IgD-negative memory B cell (primary cell): ENCODE measurements around the gene TP53TG3D. TPM values are rescaled to one million over a fixed set of nuclear protein-coding genes. Genes with fewer than 3 reads are reported as not detected.
"Not testable (repeated sequence)": the region's sequence is repeated elsewhere in the genome, so short reads cannot be mapped to it uniquely, and the experiment has no call there.

Experiments used
- H3K27ac Mint-ChIP-seq, 3 donors: one replicate each; pipeline ENCODE4 v1.8.0; 2020 to 2022; ENCODE audit warnings: mild to moderate bottlenecking in 3 of 3, mixed read lengths in 3 of 3, moderate library complexity in 1 of 3
- H3K27me3 Mint-ChIP-seq: one replicate; pipeline ENCODE4 v1.8.0; 2021; ENCODE audit warnings: mixed read lengths
- H3K36me3 Mint-ChIP-seq: one replicate; pipeline ENCODE4 v1.8.0; 2020; ENCODE audit warnings: mild to moderate bottlenecking, mixed read lengths
- H3K4me1 Mint-ChIP-seq, 3 donors: one replicate each; pipeline ENCODE4 v1.8.0; 2020 to 2022; ENCODE audit warnings: mixed read lengths in 3 of 3, mild to moderate bottlenecking in 1 of 3
- H3K4me3 Mint-ChIP-seq, 4 donors: one replicate each; pipeline ENCODE4 v1.8.0; 2020 to 2022; ENCODE audit warnings: mild to moderate bottlenecking in 4 of 4, mixed read lengths in 4 of 4, moderate library complexity in 3 of 4
- H3K9me3 Mint-ChIP-seq, 3 donors: one replicate each; pipeline ENCODE4 v1.8.0; 2020 to 2021; ENCODE audit warnings: mixed read lengths in 3 of 3, mild to moderate bottlenecking in 1 of 3
- polyA plus RNA-seq: library from polyadenylated mRNA; unstranded; fragments of 300-500 nt; fragmentation: Illumina TruSeq; gene quantifications from one replicate; pipeline ENCODE4 v1.2.3, GENCODE V29; 2021

The TP53TG3D gene, protein sequence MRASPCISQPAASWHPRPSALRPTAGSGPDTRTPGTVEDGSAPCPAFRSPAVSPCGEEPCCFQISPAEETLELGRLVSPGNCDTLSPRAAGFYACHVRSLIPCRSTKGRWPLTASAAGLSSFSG
- not detected for polyA plus RNA-seq

DNA sequence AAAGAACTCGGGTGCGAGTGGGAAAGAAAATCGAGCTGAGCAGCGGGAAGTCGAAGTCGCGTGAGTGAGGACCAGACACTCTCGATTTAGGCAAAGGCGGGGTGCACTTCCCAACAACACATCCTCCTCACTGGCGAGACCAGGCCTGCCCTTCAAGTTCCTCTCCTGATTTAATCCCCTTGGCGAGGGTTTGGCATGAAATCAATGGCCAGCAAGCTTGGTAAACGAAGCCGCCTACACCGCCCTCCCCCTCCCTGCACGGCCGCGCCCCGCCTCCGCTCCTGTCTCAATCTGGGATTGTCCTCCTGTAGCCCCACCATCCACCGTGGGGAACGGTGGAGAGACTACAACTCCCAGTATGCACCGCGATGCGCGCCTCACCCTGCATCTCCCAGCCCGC is at the start of gene TP53TG3D:
Gene TP53TG3D, plus strand, starts transcription at position 301 of the 400 bp plus-strand sequence. Its CDS starts 68 bp downstream, at position 369.
- not testable (repeated sequence) for H3K4me3 Mint-ChIP-seq, H3K27ac Mint-ChIP-seq, H3K4me1 Mint-ChIP-seq, H3K27me3 Mint-ChIP-seq, H3K36me3 Mint-ChIP-seq, H3K9me3 Mint-ChIP-seq

DNA sequence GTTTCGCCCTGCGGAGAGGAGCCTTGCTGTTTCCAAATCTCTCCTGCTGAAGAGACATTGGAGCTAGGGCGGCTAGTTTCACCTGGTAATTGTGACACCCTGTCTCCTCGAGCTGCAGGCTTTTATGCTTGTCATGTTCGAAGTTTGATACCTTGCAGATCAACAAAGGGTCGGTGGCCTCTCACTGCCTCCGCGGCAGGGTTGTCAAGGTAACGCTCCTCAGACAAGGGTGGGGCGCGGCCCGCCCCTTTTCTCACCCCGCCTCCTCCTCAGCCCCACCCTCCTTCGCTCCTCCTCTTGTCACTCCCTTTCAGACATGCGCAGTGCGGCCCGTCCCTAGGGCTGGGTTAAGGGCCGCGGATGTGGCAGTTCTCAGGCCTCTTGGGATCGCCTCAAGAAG is 421 bp downstream of the TP53TG3D start:
- H3K36me3 Mint-ChIP-seq, H3K27ac Mint-ChIP-seq, H3K9me3 Mint-ChIP-seq, H3K4me3 Mint-ChIP-seq, H3K27me3 Mint-ChIP-seq, H3K4me1 Mint-ChIP-seq: not testable (repeated sequence)

DNA sequence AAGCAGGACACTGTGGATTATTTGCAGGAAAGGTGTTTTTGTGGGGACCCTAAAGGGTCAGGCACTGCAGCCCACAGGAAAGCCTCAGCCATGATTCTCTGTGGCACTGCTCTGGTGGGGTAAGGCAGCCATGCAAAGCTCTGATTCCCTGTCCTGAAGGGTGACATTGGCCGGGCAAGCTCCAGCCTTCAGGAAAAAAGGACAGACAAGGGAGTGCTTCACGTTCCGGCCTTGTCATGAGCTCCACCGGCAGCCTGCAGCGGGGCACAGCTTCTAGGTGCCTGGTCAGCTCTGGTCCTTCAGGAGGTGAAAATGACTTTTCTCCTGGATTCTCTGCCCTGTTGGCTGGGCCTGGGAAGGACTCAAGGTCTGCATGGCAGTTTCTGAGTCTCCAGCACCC is 8.4 kb downstream of the TP53TG3D start:
- H3K4me1 Mint-ChIP-seq: not testable (repeated sequence)

DNA sequence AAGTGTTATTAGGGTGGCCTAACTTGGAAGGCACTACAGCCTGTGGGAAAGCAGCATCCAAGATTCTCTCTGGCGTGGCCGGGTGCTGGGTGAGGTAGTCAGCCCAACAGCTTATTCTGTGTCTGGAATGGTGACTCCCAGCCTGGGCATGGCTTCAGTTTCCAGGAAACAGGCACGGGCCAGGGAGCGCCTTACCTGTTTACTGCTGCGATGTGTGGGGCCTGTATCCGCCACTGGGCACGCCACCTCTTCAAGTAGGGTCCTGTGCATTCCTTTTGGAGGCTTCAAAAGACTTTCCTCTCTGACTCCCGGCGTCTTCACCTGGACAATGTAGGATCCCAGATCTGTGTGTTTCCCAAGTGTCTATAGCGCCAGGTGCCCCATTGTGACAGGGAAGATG is 10.5 kb downstream of the TP53TG3D start:
- H3K4me3 Mint-ChIP-seq, H3K36me3 Mint-ChIP-seq, H3K4me1 Mint-ChIP-seq, H3K9me3 Mint-ChIP-seq, H3K27me3 Mint-ChIP-seq, H3K27ac Mint-ChIP-seq: not testable (repeated sequence)

More for the DNA sequence above, 8.4 kb downstream of the TP53TG3D start:
- H3K36me3 Mint-ChIP-seq, H3K27ac Mint-ChIP-seq, H3K9me3 Mint-ChIP-seq, H3K27me3 Mint-ChIP-seq, H3K4me3 Mint-ChIP-seq: not testable (repeated sequence)

DNA sequence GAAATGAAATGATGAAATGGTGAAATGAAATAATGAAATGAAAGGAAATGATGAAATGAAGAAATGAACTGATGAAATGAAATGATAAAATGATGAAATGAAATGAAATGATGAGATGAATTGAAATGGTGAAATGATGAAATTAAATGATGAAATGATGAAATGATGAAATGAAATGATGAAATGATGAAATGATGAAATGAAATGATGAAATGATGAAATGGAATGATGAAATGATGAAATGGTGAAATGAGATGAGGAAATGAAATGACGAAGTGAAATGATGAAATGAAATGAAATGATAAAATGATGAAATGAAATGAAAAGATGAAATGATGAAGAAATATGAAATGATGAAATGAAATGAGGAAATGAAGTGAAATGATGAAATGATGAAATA is 28.8 kb downstream of the TP53TG3D start:
- not testable (repeated sequence) for H3K36me3 Mint-ChIP-seq, H3K4me1 Mint-ChIP-seq, H3K9me3 Mint-ChIP-seq, H3K4me3 Mint-ChIP-seq, H3K27ac Mint-ChIP-seq, H3K27me3 Mint-ChIP-seq

DNA sequence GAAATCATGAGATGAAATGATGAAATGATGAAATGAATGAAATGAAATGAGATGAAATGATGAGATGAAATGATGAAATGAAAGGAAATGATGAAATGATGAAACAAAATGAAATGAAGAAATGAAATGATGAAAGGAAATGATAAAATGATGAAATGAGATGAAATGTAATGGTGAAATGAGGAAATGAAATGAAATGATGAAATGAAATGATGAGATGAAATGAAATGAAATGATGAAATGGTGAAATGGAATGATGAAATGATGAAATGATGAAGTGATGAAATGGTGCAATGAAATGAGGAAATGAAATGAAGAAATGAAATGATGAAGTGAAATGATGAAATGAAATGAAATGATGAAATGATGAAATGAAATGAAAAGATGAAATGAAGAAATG is 29.9 kb downstream of the TP53TG3D start:
- not testable (repeated sequence) for H3K36me3 Mint-ChIP-seq, H3K27me3 Mint-ChIP-seq, H3K4me3 Mint-ChIP-seq, H3K4me1 Mint-ChIP-seq, H3K27ac Mint-ChIP-seq, H3K9me3 Mint-ChIP-seq

DNA sequence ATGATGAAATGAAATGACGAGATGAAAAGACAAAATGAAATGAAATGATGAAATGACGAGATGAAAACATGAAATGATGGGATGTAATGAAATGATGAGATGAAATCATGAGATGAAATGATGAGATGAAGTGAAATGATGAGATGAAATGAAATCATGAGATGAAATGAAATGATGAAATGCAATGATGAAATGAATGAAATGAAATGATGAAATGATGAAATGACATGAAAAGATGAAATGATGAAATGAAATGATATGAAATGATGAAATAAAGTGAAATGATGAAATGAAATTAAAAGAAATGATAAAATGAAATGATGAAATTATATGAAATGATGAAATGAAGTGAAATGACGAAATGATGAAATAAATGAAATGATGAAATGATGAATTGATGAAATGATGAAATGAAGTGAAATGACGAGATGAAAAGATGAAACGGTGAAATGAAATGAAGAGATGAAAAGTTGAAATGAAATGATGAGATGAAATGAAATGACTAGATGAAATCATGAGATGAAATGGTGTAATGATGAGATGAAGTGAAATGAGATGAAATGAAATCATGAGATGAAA is 30.9 kb downstream of the TP53TG3D start:
- H3K36me3 Mint-ChIP-seq, H3K4me3 Mint-ChIP-seq, H3K9me3 Mint-ChIP-seq, H3K27ac Mint-ChIP-seq, H3K27me3 Mint-ChIP-seq, H3K4me1 Mint-ChIP-seq: not testable (repeated sequence)

DNA sequence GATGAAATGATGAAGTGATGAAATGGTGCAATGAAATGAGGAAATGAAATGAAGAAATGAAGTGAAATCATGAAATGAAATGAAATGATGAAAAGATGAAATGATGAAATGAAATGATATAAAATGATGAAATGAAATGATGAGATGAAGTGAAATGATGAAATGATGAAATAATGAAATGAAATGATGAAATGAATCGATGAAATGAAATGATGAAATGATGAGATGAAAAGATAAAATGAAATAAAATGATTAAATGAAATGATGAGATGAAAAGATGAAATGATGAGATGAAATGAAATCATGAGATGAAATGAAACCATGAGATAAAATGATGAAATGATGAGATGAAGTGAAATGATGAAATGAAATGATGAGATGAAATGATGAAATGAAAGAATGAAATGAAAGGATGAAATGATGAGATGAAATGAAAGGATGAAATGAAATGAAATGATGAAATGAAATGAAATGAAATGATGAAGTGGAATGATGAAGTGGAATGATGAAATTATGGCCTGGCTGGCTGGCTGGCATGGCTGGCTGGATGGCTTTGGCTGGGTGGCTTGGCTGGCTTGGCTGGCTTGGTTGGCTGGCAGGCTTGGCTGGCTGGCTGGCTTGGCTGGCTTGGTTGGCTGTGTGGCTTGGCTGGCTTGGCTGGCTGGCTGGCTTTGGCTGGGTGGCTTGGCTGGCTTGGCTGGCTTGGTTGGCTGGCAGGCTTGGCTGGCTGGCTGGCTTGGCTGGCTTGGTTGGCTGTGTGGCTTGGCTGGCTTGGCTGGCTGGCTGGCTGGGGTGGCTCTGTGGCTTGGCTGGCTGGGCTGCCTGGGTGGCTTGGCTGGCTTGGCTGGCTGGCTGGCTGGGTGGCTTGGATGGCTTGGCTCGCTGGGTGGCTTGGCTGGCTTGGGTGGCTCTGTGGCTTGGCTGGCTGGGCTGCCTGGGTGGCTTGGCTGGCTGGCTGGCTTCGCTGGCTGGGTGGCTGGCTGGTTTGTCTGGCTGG is 32.0 kb downstream of the TP53TG3D start:
- H3K4me1 Mint-ChIP-seq, H3K4me3 Mint-ChIP-seq, H3K36me3 Mint-ChIP-seq, H3K27me3 Mint-ChIP-seq, H3K9me3 Mint-ChIP-seq, H3K27ac Mint-ChIP-seq: not testable (repeated sequence)

DNA sequence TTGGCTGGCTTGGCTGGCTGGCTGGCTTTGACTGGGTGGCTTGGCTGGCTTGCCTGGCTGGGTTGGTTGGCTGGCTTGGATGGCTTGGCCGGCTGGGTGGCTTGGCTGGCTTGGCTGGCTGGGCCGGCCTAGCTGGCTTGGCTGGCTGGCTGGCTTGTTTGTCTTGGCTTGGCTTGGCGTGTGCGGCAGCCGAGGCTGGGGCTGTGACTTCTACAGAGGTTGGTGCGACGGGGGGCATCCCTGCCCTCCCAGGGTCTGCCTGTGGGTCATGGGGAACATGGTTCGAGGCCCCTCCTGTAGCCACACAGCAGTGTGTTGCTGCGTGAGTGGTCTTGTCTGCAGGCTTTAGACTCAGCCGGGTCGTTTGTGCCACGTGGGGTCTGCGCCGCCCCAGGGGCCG is 33.1 kb downstream of the TP53TG3D start:
- not testable (repeated sequence) for H3K4me1 Mint-ChIP-seq, H3K27me3 Mint-ChIP-seq, H3K27ac Mint-ChIP-seq, H3K4me3 Mint-ChIP-seq, H3K9me3 Mint-ChIP-seq, H3K36me3 Mint-ChIP-seq

DNA sequence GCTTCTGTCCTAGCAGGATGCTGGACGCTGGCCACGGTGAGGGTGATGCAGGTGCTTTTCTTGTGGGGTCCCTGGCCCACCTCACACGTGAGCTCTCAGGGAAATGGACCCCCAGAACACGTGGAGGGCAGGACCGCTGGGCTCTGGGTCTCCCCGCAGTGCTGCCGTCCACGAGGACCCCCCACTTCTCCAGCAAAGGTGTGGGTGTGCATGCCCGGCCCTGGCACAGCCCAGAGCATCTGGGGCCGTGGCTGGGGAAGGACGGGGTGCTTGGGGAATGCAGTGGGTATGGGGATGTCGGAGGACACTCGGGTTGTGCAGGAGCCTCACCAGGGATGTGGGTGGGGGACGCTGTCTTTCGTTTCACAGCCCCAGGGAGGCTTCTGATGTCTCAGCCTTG is 34.7 kb downstream of the TP53TG3D start:
- H3K27ac Mint-ChIP-seq, H3K4me3 Mint-ChIP-seq, H3K27me3 Mint-ChIP-seq, H3K4me1 Mint-ChIP-seq, H3K36me3 Mint-ChIP-seq, H3K9me3 Mint-ChIP-seq: not testable (repeated sequence)

DNA sequence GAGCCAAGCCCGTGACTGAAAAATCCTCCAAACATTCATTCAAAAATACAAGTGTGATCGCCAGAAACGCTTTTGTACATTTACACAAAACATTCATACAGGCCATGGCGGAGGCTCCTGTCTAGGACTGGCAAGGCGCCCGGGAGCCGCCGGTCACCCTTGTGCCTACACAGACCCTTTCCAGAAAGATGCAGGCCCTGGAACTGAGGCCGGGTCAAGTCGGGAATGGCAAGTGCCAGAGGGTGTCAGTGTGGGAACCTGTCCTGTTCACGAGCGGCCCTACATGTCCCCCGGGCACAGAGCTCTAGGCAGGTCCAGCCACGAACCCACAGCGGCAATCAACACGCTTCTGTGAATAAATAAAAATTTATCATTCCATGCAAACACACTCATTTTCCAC is 36.1 kb downstream of the TP53TG3D start:
- not testable (repeated sequence) for H3K27me3 Mint-ChIP-seq, H3K27ac Mint-ChIP-seq, H3K4me1 Mint-ChIP-seq, H3K4me3 Mint-ChIP-seq, H3K36me3 Mint-ChIP-seq, H3K9me3 Mint-ChIP-seq

DNA sequence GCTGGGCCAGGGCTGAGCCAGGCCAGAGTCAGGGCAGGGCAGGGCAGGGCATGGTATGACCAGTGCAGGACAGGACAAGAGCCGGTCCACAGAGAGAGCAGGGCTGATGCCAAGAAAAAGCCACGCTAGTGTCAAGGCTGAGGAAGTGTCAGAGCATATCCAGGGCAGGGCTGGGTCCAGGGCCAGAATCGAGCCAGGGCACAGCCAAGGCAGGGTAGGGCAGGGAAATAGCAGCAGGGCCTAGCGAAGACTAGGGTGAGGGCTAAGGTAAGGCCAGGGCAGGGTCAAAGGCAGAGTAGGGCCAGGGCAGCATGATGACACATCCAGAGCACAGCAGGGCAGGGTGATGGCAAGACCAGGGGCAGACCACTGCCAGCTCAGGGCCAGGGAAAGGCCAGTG is 49.7 kb downstream of the TP53TG3D start:
- H3K4me1 Mint-ChIP-seq, H3K36me3 Mint-ChIP-seq, H3K27ac Mint-ChIP-seq, H3K9me3 Mint-ChIP-seq, H3K4me3 Mint-ChIP-seq, H3K27me3 Mint-ChIP-seq: not testable (repeated sequence)
